Measurements from ENCODE around the gene MAP3K19. TPM values are rescaled to one million over a fixed set of nuclear protein-coding genes. Genes with fewer than 3 reads are reported as not detected.
"Not testable (repeated sequence)": the region's sequence is repeated elsewhere in the genome, so short reads cannot be mapped to it uniquely, and the experiment has no call there.

The MAP3K19 gene
- total RNA-seq, 1 donor from 2014 or later, result not detected

GRCh38 chr2:135093193-135093592, 45.9 kb upstream of the MAP3K19 start:
- peak; percentile 20 for DNase-seq (ENCODE audit: low read depth)
- TF ChIP-seq, protein P1, sequence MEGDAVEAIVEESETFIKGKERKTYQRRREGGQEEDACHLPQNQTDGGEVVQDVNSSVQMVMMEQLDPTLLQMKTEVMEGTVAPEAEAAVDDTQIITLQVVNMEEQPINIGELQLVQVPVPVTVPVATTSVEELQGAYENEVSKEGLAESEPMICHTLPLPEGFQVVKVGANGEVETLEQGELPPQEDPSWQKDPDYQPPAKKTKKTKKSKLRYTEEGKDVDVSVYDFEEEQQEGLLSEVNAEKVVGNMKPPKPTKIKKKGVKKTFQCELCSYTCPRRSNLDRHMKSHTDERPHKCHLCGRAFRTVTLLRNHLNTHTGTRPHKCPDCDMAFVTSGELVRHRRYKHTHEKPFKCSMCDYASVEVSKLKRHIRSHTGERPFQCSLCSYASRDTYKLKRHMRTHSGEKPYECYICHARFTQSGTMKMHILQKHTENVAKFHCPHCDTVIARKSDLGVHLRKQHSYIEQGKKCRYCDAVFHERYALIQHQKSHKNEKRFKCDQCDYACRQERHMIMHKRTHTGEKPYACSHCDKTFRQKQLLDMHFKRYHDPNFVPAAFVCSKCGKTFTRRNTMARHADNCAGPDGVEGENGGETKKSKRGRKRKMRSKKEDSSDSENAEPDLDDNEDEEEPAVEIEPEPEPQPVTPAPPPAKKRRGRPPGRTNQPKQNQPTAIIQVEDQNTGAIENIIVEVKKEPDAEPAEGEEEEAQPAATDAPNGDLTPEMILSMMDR (IDR thresholded peaks at IDR 0.05; ENCODE audit: insufficient read depth, low read length, severe bottlenecking), result no peak
- no peak overlapping the region for H3K4me3 ChIP-seq (ENCODE audit: low read depth, low read length)
- no peak for FAIRE-seq
- no peaks in the 10 kb centered on the region for H3K36me3 ChIP-seq (ENCODE audit: control insufficient read depth, insufficient read depth, low read length)
- no peaks in the 10 kb centered on the region for H3K27me3 ChIP-seq (ENCODE audit: control insufficient read depth, insufficient read depth, low read length)

GRCh38 chr2:135091681-135092080, 44.4 kb upstream of the MAP3K19 start:
- no peak for DNase-seq (ENCODE audit: low read depth)
- H3K36me3 ChIP-seq (ENCODE audit: control insufficient read depth, insufficient read depth, low read length), result no peaks in the 10 kb centered on the region
- H3K4me3 ChIP-seq (ENCODE audit: low read depth, low read length), result no peak overlapping the region
- TF ChIP-seq, protein P1 (IDR thresholded peaks at IDR 0.05; ENCODE audit: insufficient read depth, low read length, severe bottlenecking), result no peak
- H3K27me3 ChIP-seq (ENCODE audit: control insufficient read depth, insufficient read depth, low read length), result no peaks in the 10 kb centered on the region
- no peak for FAIRE-seq

DNA sequence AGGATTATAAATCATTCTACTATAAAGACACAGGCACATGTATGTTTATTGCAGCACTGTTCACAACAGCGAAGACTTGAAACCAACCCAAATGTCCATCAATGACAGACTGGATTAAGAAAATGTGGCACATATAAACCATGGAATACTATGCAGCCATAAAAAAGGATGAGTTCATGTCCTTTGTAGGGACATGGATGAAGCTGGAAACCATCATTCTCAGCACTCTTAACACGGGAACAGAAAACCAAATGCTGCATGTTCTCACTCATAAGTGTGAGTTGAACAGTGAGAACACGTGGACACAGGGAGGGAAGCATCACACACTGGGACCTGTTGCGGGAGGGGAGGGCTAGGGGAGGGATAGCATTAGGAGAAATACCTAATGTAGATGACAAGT, 42.4 kb upstream of the MAP3K19 start:
- FAIRE-seq; DNase-seq (ENCODE audit: low read depth); H3K27me3 ChIP-seq (ENCODE audit: control insufficient read depth, insufficient read depth, low read length); H3K4me3 ChIP-seq (ENCODE audit: low read depth, low read length); H3K36me3 ChIP-seq (ENCODE audit: control insufficient read depth, insufficient read depth, low read length): not testable (repeated sequence)

DNA sequence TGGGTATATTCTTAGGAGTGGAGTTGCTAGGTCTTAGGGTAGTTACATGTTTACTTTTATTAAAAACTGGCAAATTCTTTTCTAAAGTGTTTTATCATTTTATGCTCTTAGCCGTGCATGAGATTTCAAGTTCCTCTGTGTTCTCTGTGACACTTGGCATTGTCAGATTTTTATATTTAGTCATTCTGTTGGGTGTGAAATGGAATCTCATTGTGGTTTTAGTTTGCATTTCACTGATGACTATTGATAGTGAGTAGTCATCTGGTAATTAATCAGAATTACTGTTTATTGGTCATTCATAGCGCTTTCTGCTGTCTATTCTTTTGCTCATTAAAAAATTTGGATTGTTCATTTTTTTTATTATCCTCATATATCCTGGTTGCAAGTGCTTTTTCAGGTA, 39.0 kb upstream of the MAP3K19 start:
- no peaks in the 10 kb centered on the region for H3K27me3 ChIP-seq (ENCODE audit: control insufficient read depth, insufficient read depth, low read length)
- H3K36me3 ChIP-seq (ENCODE audit: control insufficient read depth, insufficient read depth, low read length), result no peaks in the 10 kb centered on the region
- no peak for FAIRE-seq
- peak; percentile 24 for DNase-seq (ENCODE audit: low read depth)
- TF ChIP-seq, protein P1 (IDR thresholded peaks at IDR 0.05; ENCODE audit: insufficient read depth, low read length, severe bottlenecking), result no peak
- H3K4me3 ChIP-seq (ENCODE audit: low read depth, low read length), result no peak overlapping the region

GRCh38 chr2:135078417-135078816, 31.2 kb upstream of the MAP3K19 start:
- DNase-seq (ENCODE audit: low read depth), result no peak

GRCh38 chr2:135076556-135076955, 29.3 kb upstream of the MAP3K19 start:
- TF ChIP-seq, protein P1 (IDR thresholded peaks at IDR 0.05; ENCODE audit: insufficient read depth, low read length, severe bottlenecking), result no peak
- Histone ChIP-seq H3K36me3 (ENCODE audit: control insufficient read depth, insufficient read depth, low read length) (peaks cover under 1% of the 10 kb centered on the region), H3K4me3 (ENCODE audit: low read depth, low read length) (no peak overlapping the region), H3K27me3 (ENCODE audit: control insufficient read depth, insufficient read depth, low read length) (no peaks in the 10 kb centered on the region)
- FAIRE-seq (no peak), DNase-seq (ENCODE audit: low read depth) (no peak)

More at GRCh38 chr2:135078417-135078816, 31.2 kb upstream of the MAP3K19 start:
- H3K27me3 ChIP-seq (ENCODE audit: control insufficient read depth, insufficient read depth, low read length), result no peaks in the 10 kb centered on the region
- H3K36me3 ChIP-seq (ENCODE audit: control insufficient read depth, insufficient read depth, low read length), result no peaks in the 10 kb centered on the region
- FAIRE-seq, result no peak
- no peak overlapping the region for H3K4me3 ChIP-seq (ENCODE audit: low read depth, low read length)
- TF ChIP-seq, protein P1 (IDR thresholded peaks at IDR 0.05; ENCODE audit: insufficient read depth, low read length, severe bottlenecking), result no peak
